ENCODE results near the gene KCNQ1.

- TF ChIP-seq CTCF (IDR thresholded peaks at IDR 0.05; ENCODE audit: poor library complexity, severe bottlenecking), result no peak
- TF ChIP-seq POLR2AphosphoS5 (IDR thresholded peaks at IDR 0.05), result no peak
Observed at GRCh38 chr11:2802389-2803185, 357.8 kb downstream of the KCNQ1 start.

All from neural cell (in vitro differentiated cells).